ENCODE results near the gene SLC25A47.
"Not testable (repeated sequence)": the region's sequence is repeated elsewhere in the genome, so short reads cannot be mapped to it uniquely, and the experiment has no call there.

SLC25A47 gene

GRCh38 chr14:100306101-100306997, 16.8 kb upstream of the SLC25A47 start, which contains the start of gene SLC25A29:
SLC25A29 (minus strand) TSS chr14:100306444; CDS start chr14:100306232, 212 bp downstream.
- peak; percentile 88 to 97 (median 95) for DNase-seq

GRCh38 chr14:100306998-100307765, 16.0 kb upstream of the SLC25A47 start:
- peak; percentile 38 to 68 (median 46) for DNase-seq

- no peak for DNase-seq
These were observed 15.2 kb upstream of the SLC25A47 start for GRCh38 chr14:100307766-100308426.

GRCh38 chr14:100308427-100308792, 14.7 kb upstream of the SLC25A47 start:
- not testable (repeated sequence) for DNase-seq

- DNase-seq = no peak
These were observed 14.0 kb upstream of the SLC25A47 start for GRCh38 chr14:100309028-100309737.

GRCh38 chr14:100312110-100312876, 10.8 kb upstream of the SLC25A47 start:
- peak; percentile 57 to 65 (median 64) for DNase-seq

- no peak for DNase-seq
These were observed 10.2 kb upstream of the SLC25A47 start for GRCh38 chr14:100312877-100313400.

GRCh38 chr14:100313464-100314230, 9.5 kb upstream of the SLC25A47 start:
- DNase-seq = no peak

GRCh38 chr14:100314724-100315123, 8.4 kb upstream of the SLC25A47 start:
- no peak for DNase-seq

GRCh38 chr14:100317389-100317788, 5.8 kb upstream of the SLC25A47 start:
- no peak for DNase-seq

- DNase-seq = peak; percentile 71 to 92 (median 83)
These were observed 5.0 kb upstream of the SLC25A47 start for GRCh38 chr14:100317912-100318808.

GRCh38 chr14:100320157-100320856, 2.8 kb upstream of the SLC25A47 start:
- no peak for DNase-seq

GRCh38 chr14:100321473-100322137, 1.5 kb upstream of the SLC25A47 start:
- no peak for DNase-seq

GRCh38 chr14:100322138-100322957, 791 bp upstream of the SLC25A47 start:
- DNase-seq = no peak

GRCh38 chr14:100323942-100324307, 786 bp downstream of the SLC25A47 start:
- DNase-seq = peak in 1 of 3 donors; percentile 22

- peak in 1 of 3 donors; percentile 37 for DNase-seq
These were observed 2.1 kb downstream of the SLC25A47 start for GRCh38 chr14:100325231-100325632.

- DNase-seq = no peak
These were observed 2.8 kb downstream of the SLC25A47 start for GRCh38 chr14:100325958-100326357.
